ENCODE data around the gene FLOT2.

DNA sequence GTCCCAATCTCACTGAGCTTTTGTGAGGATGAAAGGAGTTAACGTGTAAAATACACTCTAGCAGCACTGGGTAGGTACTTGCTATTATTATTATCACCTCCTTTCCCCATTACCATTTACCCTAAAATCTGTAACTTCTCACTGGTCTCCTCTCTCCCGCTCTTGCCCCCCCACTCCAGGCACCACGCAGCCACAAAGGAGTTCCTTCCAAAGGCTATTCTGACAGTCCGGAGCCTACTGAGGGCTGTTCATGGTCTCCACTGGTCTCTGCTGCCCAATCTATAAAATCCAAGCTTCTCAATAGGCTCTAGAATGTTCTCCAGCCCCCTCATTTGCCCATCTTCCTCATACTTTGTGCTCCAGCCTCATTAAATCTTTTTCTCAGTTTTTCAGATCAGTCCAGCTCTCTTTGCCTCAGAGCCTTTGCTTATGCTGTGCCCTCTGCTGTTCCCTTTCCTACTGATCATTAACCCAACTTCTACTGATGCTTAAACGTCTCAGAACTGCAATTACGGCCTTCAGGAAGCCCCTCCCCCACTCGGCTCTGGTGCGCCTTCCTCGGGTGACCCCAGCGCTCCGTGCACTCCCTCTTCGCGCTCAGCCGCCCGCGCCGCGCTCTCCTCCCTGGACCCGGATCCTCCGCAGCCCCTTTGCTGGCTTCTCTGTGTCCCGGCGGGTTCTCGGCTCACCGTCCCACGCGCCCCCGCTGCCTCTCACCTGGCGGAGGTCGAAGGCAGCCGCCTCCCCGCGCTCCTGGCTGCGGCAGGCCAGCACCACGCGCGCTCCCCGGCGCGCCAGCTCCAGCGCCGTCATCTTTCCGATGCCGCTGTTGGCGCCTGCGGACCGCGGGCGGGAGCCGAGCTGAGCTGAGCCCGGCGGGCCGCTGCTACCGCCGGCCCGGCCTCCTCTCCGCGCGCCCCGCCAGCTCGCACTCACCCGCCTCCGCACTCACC, 4.6 kb upstream of the FLOT2 start:
- no peak for TF ChIP-seq CTCF (IDR thresholded peaks at IDR 0.05)
- TF ChIP-seq SIN3A (IDR thresholded peaks at IDR 0.05; ENCODE audit: borderline replicate concordance, low read depth, low read length), result no peak
- TF ChIP-seq, protein P1, sequence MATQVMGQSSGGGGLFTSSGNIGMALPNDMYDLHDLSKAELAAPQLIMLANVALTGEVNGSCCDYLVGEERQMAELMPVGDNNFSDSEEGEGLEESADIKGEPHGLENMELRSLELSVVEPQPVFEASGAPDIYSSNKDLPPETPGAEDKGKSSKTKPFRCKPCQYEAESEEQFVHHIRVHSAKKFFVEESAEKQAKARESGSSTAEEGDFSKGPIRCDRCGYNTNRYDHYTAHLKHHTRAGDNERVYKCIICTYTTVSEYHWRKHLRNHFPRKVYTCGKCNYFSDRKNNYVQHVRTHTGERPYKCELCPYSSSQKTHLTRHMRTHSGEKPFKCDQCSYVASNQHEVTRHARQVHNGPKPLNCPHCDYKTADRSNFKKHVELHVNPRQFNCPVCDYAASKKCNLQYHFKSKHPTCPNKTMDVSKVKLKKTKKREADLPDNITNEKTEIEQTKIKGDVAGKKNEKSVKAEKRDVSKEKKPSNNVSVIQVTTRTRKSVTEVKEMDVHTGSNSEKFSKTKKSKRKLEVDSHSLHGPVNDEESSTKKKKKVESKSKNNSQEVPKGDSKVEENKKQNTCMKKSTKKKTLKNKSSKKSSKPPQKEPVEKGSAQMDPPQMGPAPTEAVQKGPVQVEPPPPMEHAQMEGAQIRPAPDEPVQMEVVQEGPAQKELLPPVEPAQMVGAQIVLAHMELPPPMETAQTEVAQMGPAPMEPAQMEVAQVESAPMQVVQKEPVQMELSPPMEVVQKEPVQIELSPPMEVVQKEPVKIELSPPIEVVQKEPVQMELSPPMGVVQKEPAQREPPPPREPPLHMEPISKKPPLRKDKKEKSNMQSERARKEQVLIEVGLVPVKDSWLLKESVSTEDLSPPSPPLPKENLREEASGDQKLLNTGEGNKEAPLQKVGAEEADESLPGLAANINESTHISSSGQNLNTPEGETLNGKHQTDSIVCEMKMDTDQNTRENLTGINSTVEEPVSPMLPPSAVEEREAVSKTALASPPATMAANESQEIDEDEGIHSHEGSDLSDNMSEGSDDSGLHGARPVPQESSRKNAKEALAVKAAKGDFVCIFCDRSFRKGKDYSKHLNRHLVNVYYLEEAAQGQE (IDR thresholded peaks at IDR 0.05; ENCODE audit: low read depth, low read length), result no peak
